GM21360 (cell line): ENCODE data around the gene BBLN.

Source experiments
- ATAC-seq: cut with Tn5 transposase; IDR thresholded peaks from one replicate; pipeline ENCODE4 v1.9.1; 2021; ENCODE audit warnings: mild to moderate bottlenecking, moderate library complexity; ENCODE audit not compliant: unreplicated experiment

BBLN gene

GRCh38 chr9:128211186-128211980 is 51.3 kb downstream of the BBLN start:
- no peak for ATAC-seq

- ATAC-seq, result no peak
These were observed 51.9 kb downstream of the BBLN start for GRCh38 chr9:128211981-128212281.
